HEK293 (cell line): Measurements from ENCODE around the gene TPO.

ENCODE experiments used
- ATF2 ChIP-seq: fragments of 450-650 bp; formaldehyde crosslinking; IDR thresholded peaks from 2 replicates; pipeline ENCODE4 v1.5.1; 2016; ENCODE audit warnings: missing biosample characterization, missing genetic modification characterization, low read depth
- ZFP3 ChIP-seq: fragments of 450-650 bp; formaldehyde crosslinking; IDR thresholded peaks from 2 replicates; pipeline ENCODE4 v1.5.1; 2016; ENCODE audit warnings: low read depth, missing biosample characterization, missing genetic modification characterization
- ZNF580 ChIP-seq: fragments of 450-650 bp; formaldehyde crosslinking; IDR thresholded peaks from 2 replicates; pipeline ENCODE4 v1.5.1; 2016; ENCODE audit warnings: missing biosample characterization, missing genetic modification characterization
- ZNF777 ChIP-seq: fragments of 450-650 bp; formaldehyde crosslinking; IDR thresholded peaks from 2 replicates; pipeline ENCODE4 v1.5.1; 2017; ENCODE audit warnings: missing biosample characterization, missing genetic modification characterization, borderline replicate concordance
- TF ChIP-seq, protein P1 (sequence below): fragments of 450-650 bp; formaldehyde crosslinking; IDR thresholded peaks from 2 replicates; pipeline ENCODE4 v1.5.1; 2016; ENCODE audit warnings: missing biosample characterization, missing genetic modification characterization
- TF ChIP-seq, protein P2 (sequence below): fragments of 450-650 bp; formaldehyde crosslinking; IDR thresholded peaks from 2 replicates; pipeline ENCODE4 v1.5.1; 2016; ENCODE audit warnings: missing biosample characterization, missing genetic modification characterization
- TF ChIP-seq, protein P3 (sequence below): fragments of 450-650 bp; formaldehyde crosslinking; IDR thresholded peaks from 2 replicates; pipeline ENCODE4 v1.5.1; 2016; ENCODE audit warnings: missing biosample characterization, missing genetic modification characterization

- TF ChIP-seq, protein P1, sequence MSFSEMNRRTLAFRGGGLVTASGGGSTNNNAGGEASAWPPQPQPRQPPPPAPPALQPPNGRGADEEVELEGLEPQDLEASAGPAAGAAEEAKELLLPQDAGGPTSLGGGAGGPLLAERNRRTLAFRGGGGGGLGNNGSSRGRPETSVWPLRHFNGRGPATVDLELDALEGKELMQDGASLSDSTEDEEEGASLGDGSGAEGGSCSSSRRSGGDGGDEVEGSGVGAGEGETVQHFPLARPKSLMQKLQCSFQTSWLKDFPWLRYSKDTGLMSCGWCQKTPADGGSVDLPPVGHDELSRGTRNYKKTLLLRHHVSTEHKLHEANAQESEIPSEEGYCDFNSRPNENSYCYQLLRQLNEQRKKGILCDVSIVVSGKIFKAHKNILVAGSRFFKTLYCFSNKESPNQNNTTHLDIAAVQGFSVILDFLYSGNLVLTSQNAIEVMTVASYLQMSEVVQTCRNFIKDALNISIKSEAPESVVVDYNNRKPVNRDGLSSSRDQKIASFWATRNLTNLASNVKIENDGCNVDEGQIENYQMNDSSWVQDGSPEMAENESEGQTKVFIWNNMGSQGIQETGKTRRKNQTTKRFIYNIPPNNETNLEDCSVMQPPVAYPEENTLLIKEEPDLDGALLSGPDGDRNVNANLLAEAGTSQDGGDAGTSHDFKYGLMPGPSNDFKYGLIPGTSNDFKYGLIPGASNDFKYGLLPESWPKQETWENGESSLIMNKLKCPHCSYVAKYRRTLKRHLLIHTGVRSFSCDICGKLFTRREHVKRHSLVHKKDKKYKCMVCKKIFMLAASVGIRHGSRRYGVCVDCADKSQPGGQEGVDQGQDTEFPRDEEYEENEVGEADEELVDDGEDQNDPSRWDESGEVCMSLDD (tag by site-specific recombination): no peak
- TF ChIP-seq, protein P2, sequence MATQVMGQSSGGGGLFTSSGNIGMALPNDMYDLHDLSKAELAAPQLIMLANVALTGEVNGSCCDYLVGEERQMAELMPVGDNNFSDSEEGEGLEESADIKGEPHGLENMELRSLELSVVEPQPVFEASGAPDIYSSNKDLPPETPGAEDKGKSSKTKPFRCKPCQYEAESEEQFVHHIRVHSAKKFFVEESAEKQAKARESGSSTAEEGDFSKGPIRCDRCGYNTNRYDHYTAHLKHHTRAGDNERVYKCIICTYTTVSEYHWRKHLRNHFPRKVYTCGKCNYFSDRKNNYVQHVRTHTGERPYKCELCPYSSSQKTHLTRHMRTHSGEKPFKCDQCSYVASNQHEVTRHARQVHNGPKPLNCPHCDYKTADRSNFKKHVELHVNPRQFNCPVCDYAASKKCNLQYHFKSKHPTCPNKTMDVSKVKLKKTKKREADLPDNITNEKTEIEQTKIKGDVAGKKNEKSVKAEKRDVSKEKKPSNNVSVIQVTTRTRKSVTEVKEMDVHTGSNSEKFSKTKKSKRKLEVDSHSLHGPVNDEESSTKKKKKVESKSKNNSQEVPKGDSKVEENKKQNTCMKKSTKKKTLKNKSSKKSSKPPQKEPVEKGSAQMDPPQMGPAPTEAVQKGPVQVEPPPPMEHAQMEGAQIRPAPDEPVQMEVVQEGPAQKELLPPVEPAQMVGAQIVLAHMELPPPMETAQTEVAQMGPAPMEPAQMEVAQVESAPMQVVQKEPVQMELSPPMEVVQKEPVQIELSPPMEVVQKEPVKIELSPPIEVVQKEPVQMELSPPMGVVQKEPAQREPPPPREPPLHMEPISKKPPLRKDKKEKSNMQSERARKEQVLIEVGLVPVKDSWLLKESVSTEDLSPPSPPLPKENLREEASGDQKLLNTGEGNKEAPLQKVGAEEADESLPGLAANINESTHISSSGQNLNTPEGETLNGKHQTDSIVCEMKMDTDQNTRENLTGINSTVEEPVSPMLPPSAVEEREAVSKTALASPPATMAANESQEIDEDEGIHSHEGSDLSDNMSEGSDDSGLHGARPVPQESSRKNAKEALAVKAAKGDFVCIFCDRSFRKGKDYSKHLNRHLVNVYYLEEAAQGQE (tag by site-specific recombination): no peak
- TF ChIP-seq ATF2 (tag by site-specific recombination) (no peak), ZFP3 (tag by site-specific recombination) (no peak), ZNF777 (tag by site-specific recombination) (no peak), ZNF580 (tag by site-specific recombination) (no peak)
- TF ChIP-seq, protein P3, sequence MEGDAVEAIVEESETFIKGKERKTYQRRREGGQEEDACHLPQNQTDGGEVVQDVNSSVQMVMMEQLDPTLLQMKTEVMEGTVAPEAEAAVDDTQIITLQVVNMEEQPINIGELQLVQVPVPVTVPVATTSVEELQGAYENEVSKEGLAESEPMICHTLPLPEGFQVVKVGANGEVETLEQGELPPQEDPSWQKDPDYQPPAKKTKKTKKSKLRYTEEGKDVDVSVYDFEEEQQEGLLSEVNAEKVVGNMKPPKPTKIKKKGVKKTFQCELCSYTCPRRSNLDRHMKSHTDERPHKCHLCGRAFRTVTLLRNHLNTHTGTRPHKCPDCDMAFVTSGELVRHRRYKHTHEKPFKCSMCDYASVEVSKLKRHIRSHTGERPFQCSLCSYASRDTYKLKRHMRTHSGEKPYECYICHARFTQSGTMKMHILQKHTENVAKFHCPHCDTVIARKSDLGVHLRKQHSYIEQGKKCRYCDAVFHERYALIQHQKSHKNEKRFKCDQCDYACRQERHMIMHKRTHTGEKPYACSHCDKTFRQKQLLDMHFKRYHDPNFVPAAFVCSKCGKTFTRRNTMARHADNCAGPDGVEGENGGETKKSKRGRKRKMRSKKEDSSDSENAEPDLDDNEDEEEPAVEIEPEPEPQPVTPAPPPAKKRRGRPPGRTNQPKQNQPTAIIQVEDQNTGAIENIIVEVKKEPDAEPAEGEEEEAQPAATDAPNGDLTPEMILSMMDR (tag by site-specific recombination): no peak
Observed at GRCh38 chr2:1585635-1586034, 172.4 kb downstream of the TPO start.
